DLD1 (cell line): ENCODE measurements around the gene TEX13B.
"Not testable (repeated sequence)": the region's sequence is repeated elsewhere in the genome, so short reads cannot be mapped to it uniquely, and the experiment has no call there.

Experiments
- in situ Hi-C: cut with HindIII; loops from 2 replicates; pipeline ENCODE4 v1.10.0; 2017; ENCODE audit warnings: low sequenced_read_pairs

The TEX13B gene

GRCh38 chrX:107982356-107982755 is at the start of gene TEX13B:
Gene TEX13B, minus strand, starts transcription at chrX:107982370. Its CDS starts 243 bp downstream, at chrX:107982127.
- in situ Hi-C loops, result no loop called here

GRCh38 chrX:108029928-108030711 is 48.0 kb upstream of the TEX13B start:
- in situ Hi-C loops, result no loop called here

GRCh38 chrX:108028854-108029253 is 46.7 kb upstream of the TEX13B start:
- in situ Hi-C loops, result no loop called here

GRCh38 chrX:108025954-108026600 is 43.9 kb upstream of the TEX13B start:
- in situ Hi-C loops, result no loop called here

GRCh38 chrX:108025376-108025775 is 43.2 kb upstream of the TEX13B start:
- in situ Hi-C loops, result no loop called here

GRCh38 chrX:108022491-108023089 is 40.4 kb upstream of the TEX13B start:
- in situ Hi-C loops, result no loop called here

- in situ Hi-C loops, result no loop called here
These were observed 38.5 kb upstream of the TEX13B start for GRCh38 chrX:108020631-108021030.

GRCh38 chrX:108019382-108019875 is 37.3 kb upstream of the TEX13B start:
- in situ Hi-C loops, result no loop called here

GRCh38 chrX:108018656-108019381 is 36.6 kb upstream of the TEX13B start:
- in situ Hi-C loops, result no loop called here

- in situ Hi-C loops, result no loop called here
These were observed 19.1 kb upstream of the TEX13B start for GRCh38 chrX:108001218-108001814.

GRCh38 chrX:108000751-108001150 is 18.6 kb upstream of the TEX13B start:
- in situ Hi-C loops, result no loop called here

GRCh38 chrX:107996124-107996523 is 14.0 kb upstream of the TEX13B start:
- in situ Hi-C loops, result no loop called here

GRCh38 chrX:107985033-107985432 is 2.9 kb upstream of the TEX13B start:
- in situ Hi-C loops, result no loop called here

GRCh38 chrX:107979534-107979933 is 2.6 kb downstream of the TEX13B start:
- in situ Hi-C loops, result no loop called here

- in situ Hi-C loops, result no loop called here
These were observed 3.4 kb downstream of the TEX13B start for GRCh38 chrX:107978707-107979307.

GRCh38 chrX:107978071-107978470 is 4.1 kb downstream of the TEX13B start:
- in situ Hi-C loops, result no loop called here

- in situ Hi-C loops, result no loop called here
These were observed 10.5 kb downstream of the TEX13B start for GRCh38 chrX:107971636-107972035.

- in situ Hi-C loops, result no loop called here
These were observed 12.1 kb downstream of the TEX13B start for GRCh38 chrX:107970073-107970472.

- in situ Hi-C loops, result no loop called here
These were observed 13.5 kb downstream of the TEX13B start for GRCh38 chrX:107968623-107969022.

- in situ Hi-C loops, result not testable (repeated sequence)
These were observed 26.8 kb downstream of the TEX13B start for GRCh38 chrX:107955337-107955736.
